GM23338 (cell line): Measurements from ENCODE around the gene ROR1. TPM values are rescaled to one million over a fixed set of nuclear protein-coding genes. Genes with fewer than 3 reads are reported as not detected.

ENCODE experiments used
- ATAC-seq: fragments of 200-7000 bp; cut with Tn5 transposase; 3 replicates; pipeline ENCODE4 v1.9.1; 2020
- DNase-seq: peaks from one replicate; pipeline ENCODE4 v3.0.0-alpha.2; 2015; ENCODE audit warnings: low spot score
- H2AFZ ChIP-seq: fragments of 200-600 bp; sonication (generic); 2 replicates; pipeline ENCODE4 v1.8.0; 2016; ENCODE audit warnings: antibody characterized with exemption, mild to moderate bottlenecking, moderate library complexity
- H3F3A ChIP-seq: fragments of 200-600 bp; sonication (generic); replicated peaks from 2 replicates; pipeline ENCODE4 v1.8.0; 2017; ENCODE audit warnings: antibody characterized with exemption, mixed run types, low read depth
- H3K27ac ChIP-seq: fragments of 200-600 bp; sonication (generic); 2 replicates; pipeline ENCODE4 v1.6.1; 2016; ENCODE audit warnings: low read depth
- H3K27me3 ChIP-seq: fragments of 200-600 bp; sonication (generic); 2 replicates; pipeline ENCODE4 v1.8.0; 2016; ENCODE audit warnings: mild to moderate bottlenecking, mixed run types, moderate library complexity; ENCODE audit not compliant: insufficient read depth
- H3K36me3 ChIP-seq: fragments of 200-600 bp; sonication (generic); 2 replicates; pipeline ENCODE4 v1.8.0; 2016; ENCODE audit warnings: mild to moderate bottlenecking; ENCODE audit not compliant: insufficient read depth
- H3K4me1 ChIP-seq: fragments of 200-600 bp; sonication (generic); 2 replicates; pipeline ENCODE4 v1.8.0; 2016; ENCODE audit warnings: mild to moderate bottlenecking, moderate library complexity; ENCODE audit not compliant: insufficient read depth
- H3K4me2 ChIP-seq: fragments of 200-600 bp; sonication (generic); 2 replicates; pipeline ENCODE4 v1.7.1; 2017; ENCODE audit warnings: mixed run types
- H3K4me3 ChIP-seq: fragments of 200-600 bp; sonication (generic); 2 replicates; pipeline ENCODE4 v1.6.1; 2016; ENCODE audit warnings: mixed run types
- H3K79me2 ChIP-seq: fragments of 200-600 bp; sonication (generic); replicated peaks from 2 replicates; pipeline ENCODE4 v1.8.0; 2017; ENCODE audit warnings: mild to moderate bottlenecking; ENCODE audit not compliant: insufficient read depth
- H3K9me2 ChIP-seq: fragments of 200-600 bp; sonication (generic); 2 replicates; pipeline ENCODE4 v1.8.0; 2017; ENCODE audit not compliant: insufficient read depth
- H4K20me1 ChIP-seq: fragments of 200-600 bp; sonication (generic); replicated peaks from 2 replicates; pipeline ENCODE4 v1.8.0; 2017; ENCODE audit warnings: mild to moderate bottlenecking; ENCODE audit not compliant: insufficient read depth
- H3K27ac Mint-ChIP-seq: 2 replicates; pipeline ENCODE4 v1.8.0; 2020; ENCODE audit warnings: inconsistent platforms, mild to moderate bottlenecking, moderate library complexity, mixed read lengths
- H3K27me3 Mint-ChIP-seq: 3 replicates; pipeline ENCODE4 v1.8.0; 2022; ENCODE audit warnings: low read depth, mild to moderate bottlenecking, moderate library complexity, mixed read lengths, inconsistent platforms; ENCODE audit not compliant: insufficient read depth, poor library complexity
- H3K36me3 Mint-ChIP-seq: 3 replicates; pipeline ENCODE4 v1.8.0; 2021; ENCODE audit warnings: low read depth, mild to moderate bottlenecking, inconsistent platforms, moderate library complexity, mixed read lengths
- H3K4me1 Mint-ChIP-seq: 3 replicates; pipeline ENCODE4 v1.8.0; 2020; ENCODE audit warnings: mild to moderate bottlenecking, inconsistent platforms, mixed read lengths
- H3K4me3 Mint-ChIP-seq: 3 replicates; pipeline ENCODE4 v1.8.0; 2021; ENCODE audit warnings: moderate library complexity, mild to moderate bottlenecking, inconsistent platforms, mixed read lengths
- H3K9me3 Mint-ChIP-seq: 3 replicates; pipeline ENCODE4 v1.8.0; 2020; ENCODE audit warnings: moderate library complexity, mild to moderate bottlenecking, inconsistent platforms, mixed read lengths
- CREB1 ChIP-seq: fragments of 250-450 bp; sonication (Bioruptor Pico); IDR thresholded peaks from 2 replicates; pipeline ENCODE4 v1.5.0; 2020; ENCODE audit warnings: low read depth, mild to moderate bottlenecking, moderate library complexity
- CTCF ChIP-seq, 2 experiments: fragments of 200-600 bp in 1 of 2; sonication (generic) in 1 of 2; conservative IDR thresholded peaks; 2 replicates each; pipeline versions ENCODE4 v1.5.1 to v1.6.1; 2016 to 2017; ENCODE audit warnings: antibody characterized with exemption in 2 of 2, low read depth in 2 of 2, mild to moderate bottlenecking in 2 of 2, moderate library complexity in 1 of 2
- EZH2phosphoT487 ChIP-seq: fragments of 200-600 bp; sonication (generic); IDR thresholded peaks from one replicate; pipeline ENCODE4 v1.8.1; 2018; ENCODE audit warnings: antibody characterized with exemption; ENCODE audit not compliant: unreplicated experiment
- JUNB ChIP-seq: IDR thresholded peaks from one replicate; pipeline ENCODE4 v1.6.1; 2016; ENCODE audit warnings: antibody characterized with exemption; ENCODE audit not compliant: unreplicated experiment
- NANOG ChIP-seq: IDR thresholded peaks from 2 replicates; pipeline ENCODE4 v1.6.1; 2016; ENCODE audit warnings: antibody characterized with exemption, borderline replicate concordance
- POLR2AphosphoS5 ChIP-seq: IDR thresholded peaks from 2 replicates; pipeline ENCODE4 v1.6.1; 2016; ENCODE audit warnings: antibody characterized with exemption, low read depth
- REST ChIP-seq: IDR thresholded peaks from one replicate; pipeline ENCODE4 v1.6.1; 2018; ENCODE audit warnings: antibody characterized with exemption; ENCODE audit not compliant: unreplicated experiment
- STAT1 ChIP-seq: IDR thresholded peaks from one replicate; pipeline ENCODE4 v1.6.1; 2016; ENCODE audit warnings: antibody characterized with exemption; ENCODE audit not compliant: unreplicated experiment
- ZNF114 ChIP-seq: fragments of 250-450 bp; sonication (Bioruptor Pico); IDR thresholded peaks from 2 replicates; pipeline ENCODE4 v1.5.0; 2020; ENCODE audit warnings: mild to moderate bottlenecking, moderate library complexity
- ZNF331 ChIP-seq: fragments of 250-450 bp; sonication (Bioruptor Pico); IDR thresholded peaks from 2 replicates; pipeline ENCODE4 v1.5.0; 2020; ENCODE audit warnings: low read depth, mild to moderate bottlenecking, moderate library complexity
- ZNF462 ChIP-seq: fragments of 250-450 bp; sonication (Bioruptor Pico); IDR thresholded peaks from 2 replicates; pipeline ENCODE4 v1.5.0; 2020; ENCODE audit warnings: mild to moderate bottlenecking, moderate library complexity
- polyA plus RNA-seq: library from polyadenylated mRNA; unstranded; fragments of >200 nt; fragmentation: Nextera tagmentation; extraction: Ambion mirVana; gene quantifications from 2 replicates; pipeline ENCODE4 v1.2.1, GENCODE V29; 2016
- total RNA-seq: library from RNA; depleted of rRNA; stranded (reverse); fragments of >200 nt; shearing (Covaris generic); gene quantifications from 2 replicates; pipeline ENCODE4 v1.2.3, GENCODE V29; 2014

The ROR1 gene
- total and polyA plus RNA-seq, 2 experiments from 2014 or later, result 59.7 to 96.0 TPM

- no peak for TF ChIP-seq ZNF462
- no peak for TF ChIP-seq CTCF (conservative IDR thresholded peaks at IDR 0.05; ENCODE audit: low read depth in 2 of 2)
- no peak for TF ChIP-seq NANOG
- TF ChIP-seq ZNF114 (CRISPR knock-in tag), result no peak
Measured at GRCh38 chr1:63991685-63992084, 217.9 kb downstream of the ROR1 start (continued).

GRCh38 chr1:64000021-64000420, 226.2 kb downstream of the ROR1 start:
- Mint-ChIP-seq H3K27ac (no peak overlapping the region), H3K4me3 (no peak overlapping the region), H3K36me3 (peaks cover 25% of the 10 kb centered on the region), H3K9me3 (peaks cover 5% of the 10 kb centered on the region; the same call in 2 of the 3 replicates), H3K27me3 (peaks cover 6% of the 10 kb centered on the region), H3K4me1 (peaks cover 41% of the 10 kb centered on the region)
- Histone ChIP-seq H3K27ac (no peak overlapping the region), H3F3A (no peaks in the 10 kb centered on the region), H3K79me2 (peaks cover 90% of the 10 kb centered on the region), H3K27me3 (no peaks in the 10 kb centered on the region), H2AFZ (no peak overlapping the region), H3K4me2 (no peak overlapping the region), H3K36me3 (no peaks in the 10 kb centered on the region), H3K4me1 (peaks cover 12% of the 10 kb centered on the region; the same call in 1 of the 2 replicates), H4K20me1 (peaks cover 19% of the 10 kb centered on the region; the same call in 1 of the 2 replicates), H3K4me3 (no peak overlapping the region), H3K9me2 (no peaks in the 10 kb centered on the region)
- DNase-seq, result peak; percentile 23
- ATAC-seq, result no peak
- no peak for TF ChIP-seq POLR2AphosphoS5
- TF ChIP-seq STAT1, result no peak
- no peak for TF ChIP-seq JUNB
- no peak for TF ChIP-seq CTCF (conservative IDR thresholded peaks at IDR 0.05; ENCODE audit: low read depth in 2 of 2)
- no peak for TF ChIP-seq ZNF331 (CRISPR knock-in tag)
- no peak for TF ChIP-seq EZH2phosphoT487
- TF ChIP-seq CREB1 (CRISPR knock-in tag), result no peak
- TF ChIP-seq REST, result no peak
- TF ChIP-seq NANOG, result no peak
